GM18498 (cell line): Measurements from ENCODE around the gene MPV17L.
"Not testable (repeated sequence)": the region's sequence is repeated elsewhere in the genome, so short reads cannot be mapped to it uniquely, and the experiment has no call there.

Source experiments
- ATAC-seq: cut with Tn5 transposase; IDR thresholded peaks from one replicate; pipeline ENCODE4 v1.9.1; 2021; ENCODE audit warnings: mild to moderate bottlenecking, moderate library complexity; ENCODE audit not compliant: unreplicated experiment

MPV17L gene

DNA sequence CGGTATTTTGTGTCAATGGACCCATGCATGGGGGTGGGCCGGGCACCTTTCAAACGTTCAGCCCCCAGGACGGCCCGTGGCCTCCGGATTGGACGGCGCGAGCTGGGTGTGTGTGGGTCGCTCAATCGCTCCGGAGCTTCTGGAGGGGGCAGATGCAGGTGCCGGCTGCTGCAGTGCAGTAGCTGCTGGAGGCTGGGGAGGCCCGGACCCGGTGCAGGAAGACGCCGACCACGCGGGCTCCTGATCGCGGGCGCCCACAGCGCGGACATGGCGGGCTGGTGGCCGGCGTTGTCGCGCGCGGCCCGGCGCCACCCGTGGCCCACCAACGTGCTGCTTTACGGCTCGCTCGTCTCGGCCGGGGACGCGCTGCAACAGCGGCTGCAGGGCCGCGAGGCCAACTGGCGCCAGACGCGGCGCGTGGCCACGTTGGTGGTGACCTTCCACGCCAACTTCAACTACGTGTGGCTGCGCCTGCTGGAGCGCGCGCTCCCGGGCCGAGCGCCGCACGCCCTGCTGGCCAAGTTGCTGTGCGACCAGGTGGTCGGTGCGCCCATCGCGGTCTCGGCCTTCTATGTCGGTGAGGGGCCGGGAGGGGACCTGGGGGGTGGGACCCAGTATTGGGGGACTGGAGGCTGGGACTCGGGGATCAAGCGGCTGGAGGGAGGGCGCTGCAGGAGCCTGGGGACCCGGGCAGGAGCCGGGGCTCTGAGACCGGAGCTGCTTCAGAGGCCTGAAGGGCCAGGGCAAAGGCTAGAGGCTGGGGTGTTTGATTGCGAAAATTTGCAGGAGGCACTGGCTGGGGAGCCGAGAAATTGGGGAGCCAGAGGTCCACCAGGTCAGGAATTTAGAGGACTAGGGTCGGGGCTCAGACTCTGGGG lies at the start of gene MPV17L:
Gene MPV17L, plus strand, starts transcription at position 124 of the 878 bp plus-strand sequence. Its CDS starts 144 bp downstream, at position 268.
- not testable (repeated sequence) for ATAC-seq

DNA sequence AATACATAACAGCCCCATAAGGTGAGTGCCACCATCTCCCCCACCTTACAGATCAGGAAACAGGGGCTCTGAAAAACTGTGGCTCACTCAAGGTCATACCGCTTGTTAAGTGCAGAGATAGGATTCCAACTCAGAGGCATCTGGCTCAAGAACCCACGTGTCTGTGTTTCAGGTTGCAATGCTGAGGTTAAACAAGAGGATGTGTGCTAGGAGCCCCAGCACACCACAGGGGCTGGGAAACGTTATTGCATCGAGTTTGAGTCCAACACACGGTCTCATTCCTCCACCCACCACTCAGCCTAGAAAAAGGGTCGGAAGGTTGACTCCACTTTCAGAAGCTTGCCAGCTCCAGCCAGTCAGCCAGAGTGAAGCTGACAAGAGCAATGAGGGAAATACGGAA lies 46.8 kb upstream of the MPV17L start:
- ATAC-seq, result not testable (repeated sequence)

DNA sequence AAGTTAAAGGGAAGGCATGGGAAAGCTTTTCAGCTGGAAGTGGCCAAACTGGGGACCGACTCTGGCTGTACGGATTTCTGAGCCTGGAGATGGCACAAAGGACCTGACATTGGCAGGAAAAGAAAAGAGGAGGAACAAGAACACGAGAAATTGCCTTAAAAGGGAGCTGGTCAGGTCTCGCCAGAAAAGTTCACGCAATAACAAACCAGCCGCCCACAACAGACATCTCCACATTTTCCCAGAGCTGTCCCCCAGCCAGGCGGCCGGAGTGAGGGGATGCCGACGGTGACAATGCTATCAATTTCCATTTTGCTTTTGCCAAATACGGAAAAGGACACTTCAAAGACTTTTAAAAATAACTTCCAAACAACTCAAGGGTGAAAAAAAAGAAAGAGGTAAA lies 44.3 kb upstream of the MPV17L start:
- ATAC-seq, result not testable (repeated sequence)

DNA sequence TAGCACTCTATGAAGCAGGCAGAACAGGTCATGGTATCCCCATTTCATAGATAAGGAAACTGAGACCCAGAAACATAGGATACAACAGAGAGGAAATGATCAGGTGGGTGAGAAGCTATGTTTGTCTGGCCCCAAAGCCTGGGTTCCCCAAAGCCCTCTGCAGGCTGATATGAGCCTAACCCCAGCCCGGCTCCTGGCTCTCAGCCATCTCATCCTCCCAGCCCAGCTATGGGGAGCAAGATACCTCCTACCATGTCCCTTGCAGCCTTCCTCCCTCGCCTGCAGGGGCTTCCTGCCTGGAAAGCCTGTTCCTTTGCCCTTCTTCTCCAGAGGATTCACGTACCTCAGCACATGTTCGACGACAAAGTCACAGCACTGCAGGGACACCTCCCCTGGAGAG lies 43.8 kb upstream of the MPV17L start:
- ATAC-seq, result not testable (repeated sequence)

DNA sequence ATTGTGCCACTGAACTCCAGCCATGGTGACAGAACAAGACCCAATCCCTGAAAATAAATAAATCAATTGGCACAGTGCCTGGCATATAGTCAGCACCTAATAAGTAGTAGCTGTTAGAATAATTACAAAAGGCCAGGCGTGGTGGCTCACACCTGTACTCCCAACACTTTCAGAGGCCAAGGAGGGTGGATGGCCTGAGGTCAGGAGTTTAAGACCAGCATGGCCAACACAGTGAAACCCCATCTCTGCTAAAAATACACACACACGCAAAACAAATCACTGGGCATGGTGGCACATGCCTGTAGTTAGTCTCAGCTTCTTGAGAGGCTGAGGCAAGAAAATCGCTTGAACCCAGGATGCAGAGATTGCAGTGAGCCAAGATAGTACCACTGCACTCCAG lies 42.7 kb upstream of the MPV17L start:
- ATAC-seq, result not testable (repeated sequence)

DNA sequence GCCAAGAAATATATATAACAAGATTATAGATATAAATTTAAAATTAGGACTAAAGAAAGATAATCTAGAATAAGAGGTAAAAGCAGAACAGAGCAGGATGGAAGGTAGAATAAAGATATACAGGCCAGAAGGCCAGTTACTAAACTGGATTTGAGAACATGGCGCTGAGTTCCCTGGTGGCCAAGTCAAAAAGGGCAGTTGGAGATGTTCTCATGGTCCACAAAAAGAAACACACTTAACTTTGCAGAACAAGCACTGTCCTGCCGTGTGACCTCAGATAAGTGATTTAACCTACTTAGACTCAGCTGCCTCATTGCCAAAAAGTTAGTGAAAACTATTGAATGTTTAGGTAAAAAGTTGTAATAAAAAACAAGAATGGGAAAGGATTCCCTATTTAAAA lies 40.7 kb upstream of the MPV17L start:
- not testable (repeated sequence) for ATAC-seq

DNA sequence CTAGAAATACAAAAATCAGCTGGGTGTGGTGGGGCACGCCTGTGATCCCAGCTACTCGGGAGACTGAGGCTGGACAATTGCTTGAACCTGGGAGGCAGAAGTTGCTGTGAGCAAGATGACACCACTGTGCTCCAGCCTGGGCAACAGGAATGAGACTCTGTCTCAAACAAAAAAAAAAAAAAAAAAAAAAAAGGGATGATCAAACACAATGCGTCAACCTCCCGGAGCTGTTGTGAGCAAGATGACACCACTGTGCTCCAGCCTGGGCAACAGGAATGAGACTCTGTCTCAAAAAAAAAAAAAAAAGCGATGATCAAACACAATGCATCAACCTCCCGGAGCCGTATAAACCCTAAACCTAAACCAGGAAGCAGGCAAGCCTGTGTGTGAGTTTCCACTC lies 38.1 kb upstream of the MPV17L start:
- not testable (repeated sequence) for ATAC-seq

DNA sequence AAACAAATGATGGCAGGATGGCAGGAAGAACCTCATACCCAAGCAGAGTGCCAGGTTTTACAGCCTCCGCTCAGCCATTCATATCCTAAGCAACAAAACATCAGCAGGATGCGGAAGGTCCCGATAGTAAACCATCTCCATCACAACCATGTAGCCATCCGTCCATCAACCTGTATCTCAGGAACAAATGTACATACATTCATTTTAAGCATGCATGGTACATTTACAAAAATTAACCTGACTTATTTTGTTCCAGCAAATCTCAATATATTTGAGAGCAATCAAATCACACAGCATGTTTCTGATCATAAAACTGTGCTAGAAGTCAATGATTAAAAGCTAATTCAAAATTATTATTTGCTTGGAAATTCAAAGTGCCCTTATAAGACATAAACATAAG lies 17.4 kb upstream of the MPV17L start, which contains the start of gene NPIPA5:
Gene NPIPA5, minus strand, starts transcription at position 101 of the 400 bp plus-strand sequence. Its CDS starts 0 bp downstream, at position 101.
- ATAC-seq, result not testable (repeated sequence)

DNA sequence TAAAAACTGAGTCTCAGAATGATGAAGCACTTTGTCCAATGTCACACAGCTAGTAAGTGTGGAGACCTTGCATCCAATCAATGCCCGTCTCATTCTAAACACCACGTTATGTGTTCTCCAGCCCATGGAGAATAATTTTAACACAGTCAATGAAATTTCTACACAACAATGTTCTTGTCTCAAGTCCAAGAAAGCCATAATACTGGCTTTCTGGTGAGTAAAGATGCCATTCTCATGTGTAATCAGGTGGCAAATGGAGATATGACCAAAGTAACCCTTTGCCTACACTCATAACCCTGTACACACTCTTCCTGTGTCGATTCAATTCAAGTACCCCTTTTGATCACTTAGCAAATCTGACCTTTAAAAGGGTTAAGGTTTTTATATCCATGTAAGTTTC lies 12.7 kb upstream of the MPV17L start:
- ATAC-seq, result not testable (repeated sequence)

DNA sequence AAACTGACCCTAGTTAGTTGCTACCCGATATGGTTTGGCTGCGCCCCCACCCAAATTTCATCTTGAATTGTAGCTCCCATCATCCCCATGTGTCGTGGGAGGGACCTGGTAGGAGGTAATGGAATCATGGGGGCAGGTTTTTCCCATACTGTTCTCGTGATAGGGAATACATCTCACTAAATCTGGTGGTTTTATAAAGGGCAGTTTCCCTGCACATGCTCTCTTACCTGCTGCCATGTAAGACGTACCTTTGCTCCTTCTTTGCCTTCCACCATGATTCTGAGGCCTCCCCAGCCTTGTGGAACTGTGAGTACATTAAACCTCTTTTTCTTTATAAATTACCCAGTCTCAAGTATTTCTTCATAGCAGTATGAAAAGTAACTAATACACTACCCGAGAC lies 7.5 kb upstream of the MPV17L start:
- not testable (repeated sequence) for ATAC-seq

DNA sequence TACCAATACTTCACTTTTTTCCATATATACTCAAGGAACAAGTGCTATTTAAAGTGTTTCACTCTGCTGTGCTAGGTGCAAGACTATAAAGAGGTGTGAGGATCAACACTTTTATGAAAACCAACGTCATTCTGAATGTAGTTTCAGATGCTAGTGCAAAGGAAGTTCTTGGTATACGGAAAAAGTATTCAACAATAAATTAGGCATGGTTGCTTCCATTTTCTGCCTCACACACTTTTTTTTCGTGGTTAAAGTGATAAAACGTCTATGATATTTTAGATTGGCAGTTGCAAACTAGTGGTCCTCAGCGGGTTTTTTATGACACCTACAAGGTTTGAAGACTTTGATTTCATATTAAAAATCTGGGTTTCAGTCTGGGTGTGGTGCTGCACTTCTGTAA lies 5.6 kb upstream of the MPV17L start:
- not testable (repeated sequence) for ATAC-seq

DNA sequence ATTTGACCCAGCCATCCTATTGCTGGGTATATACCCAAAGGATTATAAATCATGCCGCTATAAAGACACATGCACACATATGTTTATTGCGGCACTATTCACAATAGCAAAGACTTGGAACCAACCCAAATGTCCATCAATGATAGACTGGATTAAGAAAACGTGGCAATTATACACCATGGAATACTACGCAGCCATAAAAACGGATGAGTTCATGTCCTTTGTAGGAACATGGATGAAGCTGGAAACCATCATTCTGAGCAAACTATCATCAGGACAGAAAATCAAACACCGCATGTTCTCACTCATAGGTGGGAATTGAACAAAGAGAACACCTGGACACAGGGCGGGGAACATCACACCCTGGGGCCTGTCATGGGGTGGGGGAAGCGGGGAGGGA lies 2.5 kb upstream of the MPV17L start:
- not testable (repeated sequence) for ATAC-seq

DNA sequence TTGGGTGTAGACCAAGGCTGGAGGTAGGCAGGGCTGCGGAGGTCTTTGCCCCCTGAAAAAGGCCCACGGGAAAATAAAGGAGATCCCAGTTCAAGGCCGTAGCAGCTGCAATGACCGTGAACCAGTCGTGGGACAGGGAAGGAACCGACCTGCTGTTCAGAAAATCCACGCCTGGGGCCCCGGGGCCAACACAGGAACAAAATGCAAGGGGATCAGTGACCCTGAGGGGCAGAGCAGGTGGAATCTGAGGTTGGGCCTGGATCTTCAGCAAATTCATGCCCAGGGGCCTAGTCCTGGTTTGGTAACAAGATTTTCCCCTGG lies 915 bp downstream of the MPV17L start:
- not testable (repeated sequence) for ATAC-seq

DNA sequence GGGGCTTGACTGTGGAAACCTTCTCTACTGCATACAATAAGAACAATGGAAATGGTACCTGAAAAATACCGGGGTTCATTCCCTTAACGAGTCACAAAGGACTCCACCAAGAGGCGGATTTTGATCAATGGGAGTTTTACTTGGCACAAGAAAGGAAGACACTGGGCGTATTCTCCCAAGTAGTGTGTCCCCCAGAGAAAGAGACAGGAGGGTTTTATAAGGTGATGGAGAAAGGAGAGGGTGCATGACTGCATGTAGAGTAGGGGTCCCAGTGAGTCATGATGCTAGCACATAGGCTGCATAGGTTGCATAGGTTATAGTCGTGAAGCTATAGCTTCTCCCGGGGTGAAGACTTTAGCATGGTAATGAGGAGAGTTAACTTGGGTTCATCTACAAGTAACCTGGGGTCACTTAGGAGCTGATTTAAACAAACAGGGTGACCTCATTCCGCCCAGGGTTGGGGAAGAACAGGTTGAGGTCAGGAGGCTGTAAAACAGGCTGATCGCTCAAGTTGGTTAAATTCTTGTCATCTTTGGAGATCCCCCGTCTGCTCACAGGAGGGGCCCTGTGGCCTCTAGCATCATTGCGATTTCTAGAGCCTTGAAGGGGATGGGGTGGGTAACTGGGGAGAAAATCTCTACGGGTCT lies 1.5 kb downstream of the MPV17L start:
- ATAC-seq, result no peak

DNA sequence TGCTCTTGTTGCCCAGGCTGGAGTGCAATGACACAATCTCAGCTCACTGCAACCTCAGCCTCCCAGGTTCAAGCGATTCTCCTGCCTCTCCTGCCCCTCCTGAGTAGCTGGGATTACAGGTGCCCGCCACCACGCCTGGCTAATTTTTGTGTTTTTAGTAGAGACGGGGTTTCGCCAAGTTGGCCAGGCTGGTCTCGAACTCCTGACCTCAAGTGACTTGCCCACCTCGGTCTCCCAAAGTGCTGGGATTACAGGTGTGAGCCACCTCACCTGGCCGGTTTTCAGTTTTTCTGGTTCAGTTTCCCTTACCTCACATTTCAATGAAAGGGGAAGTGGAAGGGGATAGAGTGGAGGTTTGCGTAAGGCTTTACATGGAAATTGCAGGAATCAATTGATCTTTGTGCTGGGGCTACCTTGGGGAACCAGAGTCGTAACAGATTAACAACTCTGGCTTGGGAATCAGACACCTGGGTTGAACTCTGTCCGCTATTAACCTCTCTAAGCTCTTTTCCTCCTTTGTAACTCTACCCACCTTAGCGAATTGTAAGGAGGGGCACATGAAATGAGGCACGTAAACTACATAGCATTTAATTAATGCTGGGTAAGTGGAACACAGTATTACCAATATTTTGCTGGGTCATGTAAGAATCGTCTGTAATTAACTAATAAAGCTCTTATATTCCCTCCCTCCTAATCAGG lies 3.2 kb downstream of the MPV17L start:
- no peak for ATAC-seq

DNA sequence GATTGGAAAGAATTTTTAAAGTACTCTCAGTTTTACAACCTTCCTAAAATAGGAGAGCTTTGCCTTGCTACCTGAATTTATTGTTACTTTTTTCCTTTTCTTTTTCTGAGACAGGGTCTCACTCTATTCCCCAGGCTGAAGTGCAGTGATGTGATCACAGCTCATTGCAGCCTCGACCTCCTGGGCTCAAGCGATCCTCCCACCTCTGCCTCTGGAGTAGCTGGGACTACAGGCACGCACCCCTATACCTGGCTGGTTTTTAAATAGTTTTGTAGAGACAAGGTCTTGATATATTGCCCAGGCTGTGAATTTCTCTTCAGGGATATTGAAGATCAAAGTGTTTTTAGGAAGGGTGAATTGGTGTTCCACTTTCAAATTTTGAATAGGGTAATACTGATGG lies 3.8 kb downstream of the MPV17L start:
- no peak for ATAC-seq

DNA sequence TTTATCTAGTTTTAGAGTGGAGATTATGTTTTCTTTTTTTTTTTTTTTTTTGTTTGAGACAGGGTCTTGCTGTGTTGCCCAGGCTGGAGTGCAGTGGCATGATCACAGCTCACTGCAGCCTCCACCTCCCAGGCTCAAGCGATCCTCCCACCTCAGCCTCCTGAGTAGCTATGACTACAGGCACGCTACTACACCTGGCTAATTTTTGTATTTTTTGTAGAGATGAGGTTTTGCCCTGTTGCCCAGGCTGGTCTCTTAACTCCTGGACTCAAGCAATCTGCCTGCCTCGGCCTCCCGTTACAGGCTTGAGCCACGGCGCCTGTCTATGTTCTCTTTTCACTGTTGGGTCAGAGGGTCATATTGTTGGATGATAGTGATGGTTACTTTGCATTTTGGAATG lies 4.8 kb downstream of the MPV17L start:
- ATAC-seq, result not testable (repeated sequence)

DNA sequence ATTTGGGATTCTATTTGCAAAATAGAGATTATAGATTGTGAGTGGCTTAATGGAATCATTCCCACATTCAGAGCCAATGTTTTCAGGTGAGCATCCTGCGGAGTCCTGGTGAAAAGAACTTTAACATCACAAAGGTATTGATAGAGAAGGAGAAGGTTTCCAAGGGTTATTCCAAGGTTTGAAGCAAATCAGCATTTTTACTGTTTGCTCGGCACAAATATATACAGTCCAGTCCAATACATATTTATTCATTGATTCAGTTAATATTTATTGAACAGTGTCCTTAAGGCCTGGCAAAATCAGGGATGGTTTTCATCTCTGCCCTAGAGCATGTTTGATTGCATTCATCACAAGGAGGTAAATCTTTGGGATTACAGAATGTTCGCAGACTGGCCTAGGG lies 6.4 kb downstream of the MPV17L start:
- ATAC-seq, result no peak

DNA sequence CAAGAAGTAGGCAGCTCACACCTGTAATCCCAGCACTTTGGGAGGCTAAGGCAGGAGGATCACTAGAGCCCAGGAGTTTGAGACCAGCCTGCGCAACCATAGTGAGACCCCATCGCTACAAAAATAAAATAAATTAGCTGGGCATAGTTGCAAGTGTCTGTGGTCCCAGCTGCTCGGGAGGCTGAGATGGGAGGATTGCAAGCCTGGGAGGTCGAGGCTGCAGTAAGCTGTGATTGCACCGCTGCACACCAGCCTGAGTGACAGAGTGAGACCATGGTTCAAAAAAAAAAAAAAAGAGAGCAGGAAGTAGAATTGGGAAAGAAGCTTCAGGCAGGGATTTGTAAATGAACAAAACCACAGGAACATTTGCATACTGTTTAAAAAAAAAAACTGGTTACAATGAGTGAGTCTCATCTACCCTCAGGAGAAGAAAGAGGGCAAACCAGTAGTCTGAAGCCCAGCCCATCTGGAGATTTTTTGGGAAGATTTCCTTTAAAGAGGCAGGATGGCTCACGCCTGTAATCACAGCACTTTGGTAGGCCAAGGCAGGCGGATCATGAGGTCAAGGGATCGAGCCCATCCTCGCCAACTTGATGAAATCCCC lies 7.9 kb downstream of the MPV17L start:
- ATAC-seq, result no peak

DNA sequence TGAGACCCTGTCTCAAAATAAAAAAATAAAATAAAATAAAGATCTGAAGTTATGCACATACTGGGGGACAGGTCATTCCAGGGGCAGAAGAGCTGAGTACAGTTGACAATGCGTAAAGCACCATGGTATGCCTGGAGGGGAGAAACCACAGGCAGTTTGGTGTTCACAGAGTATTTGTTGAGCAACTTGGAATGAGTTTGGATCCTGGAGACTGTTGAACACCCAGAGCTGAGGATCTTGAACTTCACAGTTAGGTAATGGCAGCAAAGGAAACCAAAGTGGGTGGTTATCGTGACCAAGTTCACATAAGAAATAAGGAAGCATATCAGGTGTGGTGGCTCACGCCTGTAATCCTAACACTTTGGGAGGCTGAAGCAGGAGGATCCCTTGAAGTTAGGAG lies 8.5 kb downstream of the MPV17L start:
- ATAC-seq, result not testable (repeated sequence)

DNA sequence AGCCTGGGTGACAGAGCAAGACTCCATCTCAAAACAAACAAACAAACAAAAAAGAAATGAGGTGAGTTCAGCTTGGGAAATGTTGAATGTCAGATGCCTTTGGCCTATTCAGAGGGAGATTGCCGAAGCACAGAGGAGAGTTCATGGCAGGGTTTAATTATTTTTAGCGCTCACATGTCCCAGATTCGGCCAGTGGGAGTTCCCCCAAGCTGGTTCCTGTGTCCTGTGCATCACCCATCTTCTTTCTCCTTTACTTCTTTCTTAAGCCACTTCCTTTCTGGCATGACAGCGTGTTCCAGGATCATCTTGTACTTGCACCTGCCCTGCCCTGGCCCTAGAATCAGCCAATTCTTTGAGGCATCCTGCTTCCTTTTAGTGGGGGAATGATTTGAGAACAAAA lies 9.2 kb downstream of the MPV17L start:
- no peak for ATAC-seq
